GM12874 (cell line): Measurements from ENCODE around the gene RAB18.

Source experiments
- CTCF ChIP-seq: IDR thresholded peaks from 2 replicates; pipeline ENCODE4 v1.5.1; 2011; ENCODE audit warnings: low read depth, mild to moderate bottlenecking, control low read depth, low read length, moderate library complexity; ENCODE audit not compliant: insufficient read depth

Gene RAB18

GRCh38 chr10:27527666-27528295, 23.7 kb downstream of the RAB18 start:
- TF ChIP-seq CTCF, result no peak

GRCh38 chr10:27529010-27529783, 25.1 kb downstream of the RAB18 start:
- TF ChIP-seq CTCF, result no peak

GRCh38 chr10:27530477-27530876, 26.4 kb downstream of the RAB18 start:
- no peak for TF ChIP-seq CTCF

GRCh38 chr10:27531336-27531847, 27.3 kb downstream of the RAB18 start:
- no peak for TF ChIP-seq CTCF

GRCh38 chr10:27534161-27534700, 30.1 kb downstream of the RAB18 start:
- TF ChIP-seq CTCF, result no peak

- no peak for TF ChIP-seq CTCF
These were observed 31.2 kb downstream of the RAB18 start for GRCh38 chr10:27535317-27535716.

- TF ChIP-seq CTCF, result no peak
These were observed 32.3 kb downstream of the RAB18 start for GRCh38 chr10:27536437-27536836.
